Loucy (cell line): Measurements from ENCODE around the gene GHSR.

Experiments used
- EZH2phosphoT487 ChIP-seq: fragments of 200-600 bp; IDR thresholded peaks from 2 replicates; pipeline ENCODE4 v1.6.1; 2018; ENCODE audit warnings: antibody characterized with exemption, mild to moderate bottlenecking, moderate library complexity, borderline replicate concordance
- TF ChIP-seq, protein P1 (sequence below): fragments of 200-600 bp; sonication (generic); conservative IDR thresholded peaks from 2 replicates; pipeline ENCODE4 v1.5.1; 2014; ENCODE audit warnings: mild to moderate bottlenecking, antibody characterized with exemption, low read length

- TF ChIP-seq, protein P1, sequence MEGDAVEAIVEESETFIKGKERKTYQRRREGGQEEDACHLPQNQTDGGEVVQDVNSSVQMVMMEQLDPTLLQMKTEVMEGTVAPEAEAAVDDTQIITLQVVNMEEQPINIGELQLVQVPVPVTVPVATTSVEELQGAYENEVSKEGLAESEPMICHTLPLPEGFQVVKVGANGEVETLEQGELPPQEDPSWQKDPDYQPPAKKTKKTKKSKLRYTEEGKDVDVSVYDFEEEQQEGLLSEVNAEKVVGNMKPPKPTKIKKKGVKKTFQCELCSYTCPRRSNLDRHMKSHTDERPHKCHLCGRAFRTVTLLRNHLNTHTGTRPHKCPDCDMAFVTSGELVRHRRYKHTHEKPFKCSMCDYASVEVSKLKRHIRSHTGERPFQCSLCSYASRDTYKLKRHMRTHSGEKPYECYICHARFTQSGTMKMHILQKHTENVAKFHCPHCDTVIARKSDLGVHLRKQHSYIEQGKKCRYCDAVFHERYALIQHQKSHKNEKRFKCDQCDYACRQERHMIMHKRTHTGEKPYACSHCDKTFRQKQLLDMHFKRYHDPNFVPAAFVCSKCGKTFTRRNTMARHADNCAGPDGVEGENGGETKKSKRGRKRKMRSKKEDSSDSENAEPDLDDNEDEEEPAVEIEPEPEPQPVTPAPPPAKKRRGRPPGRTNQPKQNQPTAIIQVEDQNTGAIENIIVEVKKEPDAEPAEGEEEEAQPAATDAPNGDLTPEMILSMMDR = no peak
- TF ChIP-seq EZH2phosphoT487 = no peak
Observed at GRCh38 chr3:172396400-172396799, 51.9 kb downstream of the GHSR start.
